ENCODE results near the gene PDGFA. TPM values are rescaled to one million over a fixed set of nuclear protein-coding genes. Genes with fewer than 3 reads are reported as not detected.
A peak's percentile ranks its signal among the peaks of the same experiment; 100 is the strongest.

The PDGFA gene
- total RNA-seq, 1 donor from 2014 or later = 31.2 TPM

DNA sequence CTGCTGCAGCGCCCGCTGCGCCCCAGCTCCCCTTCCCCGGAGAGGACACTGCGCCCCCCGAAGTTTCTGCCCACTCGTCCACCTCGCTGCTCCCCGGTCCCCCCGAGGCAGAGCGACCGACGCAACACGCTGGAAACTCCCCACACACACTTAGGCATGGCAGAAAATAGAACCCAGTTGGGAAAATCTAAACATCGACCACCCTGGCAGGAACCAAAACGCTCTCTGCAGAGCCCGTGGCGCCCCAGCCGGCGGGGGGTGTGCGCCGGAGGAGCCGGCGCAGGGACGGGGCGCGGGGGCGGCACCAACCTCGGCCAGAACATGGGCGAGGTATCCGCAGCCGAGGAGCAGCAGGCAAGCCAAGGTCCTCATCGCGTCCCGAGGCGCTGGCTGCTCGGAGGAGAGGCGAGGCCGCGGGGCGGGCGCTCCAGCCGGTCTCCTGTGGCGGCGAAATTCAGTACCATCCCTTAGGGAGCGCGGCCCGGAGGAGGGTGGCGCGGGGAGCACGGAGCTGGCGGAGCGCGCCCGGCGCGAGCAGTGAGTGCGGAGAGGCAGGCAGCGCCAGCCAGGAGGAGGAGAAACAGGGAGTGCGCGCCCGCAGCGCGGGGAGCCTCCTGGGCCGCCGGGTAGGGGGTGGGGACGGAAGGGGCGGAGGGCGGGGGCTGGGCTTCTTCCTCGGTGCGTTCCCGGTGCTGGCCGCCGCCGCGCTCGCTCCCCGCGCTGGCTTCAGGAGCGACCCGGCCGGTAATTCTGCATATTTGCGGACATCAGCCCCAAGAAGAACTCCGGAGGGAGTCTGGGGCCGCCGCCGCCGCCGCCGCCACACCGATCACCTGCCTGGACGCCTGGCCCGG, 789 bp downstream of the PDGFA start:
- Histone ChIP-seq H3K4me1 (peaks cover 68% of the 10 kb centered on the region), H3K4me3 (peak overlapping the region; percentile 57 to 63), H3K27ac (peak overlapping the region; percentile 85), H3K27me3 (peaks cover 7% of the 10 kb centered on the region), H3K36me3 (no peaks in the 10 kb centered on the region), H3K9me3 (no peaks in the 10 kb centered on the region)
- TF ChIP-seq, protein P1, sequence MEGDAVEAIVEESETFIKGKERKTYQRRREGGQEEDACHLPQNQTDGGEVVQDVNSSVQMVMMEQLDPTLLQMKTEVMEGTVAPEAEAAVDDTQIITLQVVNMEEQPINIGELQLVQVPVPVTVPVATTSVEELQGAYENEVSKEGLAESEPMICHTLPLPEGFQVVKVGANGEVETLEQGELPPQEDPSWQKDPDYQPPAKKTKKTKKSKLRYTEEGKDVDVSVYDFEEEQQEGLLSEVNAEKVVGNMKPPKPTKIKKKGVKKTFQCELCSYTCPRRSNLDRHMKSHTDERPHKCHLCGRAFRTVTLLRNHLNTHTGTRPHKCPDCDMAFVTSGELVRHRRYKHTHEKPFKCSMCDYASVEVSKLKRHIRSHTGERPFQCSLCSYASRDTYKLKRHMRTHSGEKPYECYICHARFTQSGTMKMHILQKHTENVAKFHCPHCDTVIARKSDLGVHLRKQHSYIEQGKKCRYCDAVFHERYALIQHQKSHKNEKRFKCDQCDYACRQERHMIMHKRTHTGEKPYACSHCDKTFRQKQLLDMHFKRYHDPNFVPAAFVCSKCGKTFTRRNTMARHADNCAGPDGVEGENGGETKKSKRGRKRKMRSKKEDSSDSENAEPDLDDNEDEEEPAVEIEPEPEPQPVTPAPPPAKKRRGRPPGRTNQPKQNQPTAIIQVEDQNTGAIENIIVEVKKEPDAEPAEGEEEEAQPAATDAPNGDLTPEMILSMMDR (IDR thresholded peaks at IDR 0.05) = no peak
- peak in 1 of 2 donors; percentile 6 for TF ChIP-seq POLR2A (IDR thresholded peaks at IDR 0.05)
- TF ChIP-seq POLR2AphosphoS5 (IDR thresholded peaks at IDR 0.05; ENCODE audit: insufficient read depth in 1 of 2, low read depth in 1 of 2) = peak in 1 of 2 donors; percentile 84
- intact Hi-C loops (cut with DNase I) = loop anchor here (5.0 kb wide), 2 partner anchors 187 to 253 kb away; no protein-coding TSS in a partner anchor
- DNase-seq (ENCODE audit: extremely low spot score in 2 of 2) = no peak

DNA sequence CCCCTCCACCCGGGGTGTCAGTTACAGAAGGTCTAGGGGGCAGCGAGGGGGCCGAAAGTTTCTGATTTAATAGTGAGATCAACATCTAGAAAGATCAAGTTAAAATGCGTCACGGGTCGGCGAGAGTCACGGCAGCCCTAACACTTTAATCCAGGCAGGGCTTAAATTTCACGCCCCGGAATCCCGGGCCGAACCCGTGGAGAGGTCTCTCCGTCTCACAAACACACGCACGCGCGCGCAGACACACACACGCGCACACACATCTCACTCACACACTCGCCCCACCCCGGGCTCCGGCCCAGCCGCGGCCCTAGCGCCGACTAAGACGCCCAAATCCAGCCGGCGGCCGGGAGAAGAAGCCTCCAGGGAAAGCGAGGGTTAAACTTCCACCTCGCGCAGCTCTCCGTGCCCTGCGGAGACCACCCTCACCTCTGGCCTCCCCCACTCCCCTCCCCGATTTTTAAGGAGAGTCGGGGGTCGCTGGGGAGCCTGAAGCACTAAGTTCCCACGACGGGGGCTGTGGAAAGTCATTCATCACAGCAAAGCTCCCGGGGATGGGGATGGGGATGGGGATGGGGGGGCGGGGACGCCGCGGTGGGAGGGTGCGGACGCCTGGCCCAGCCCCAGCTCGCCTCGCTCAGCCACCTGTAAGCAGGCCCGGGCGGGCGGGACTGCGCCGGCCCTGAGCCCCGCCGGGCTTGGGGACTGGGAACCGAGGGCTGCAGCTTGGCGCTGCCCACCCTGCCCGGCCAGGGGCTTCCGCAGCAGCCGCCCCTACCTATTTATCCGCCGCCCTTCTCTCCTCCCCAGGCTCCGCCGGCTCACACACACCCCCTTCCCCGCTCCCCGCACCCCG, 1.6 kb downstream of the PDGFA start:
- intact Hi-C loops (cut with DNase I) = loop anchor here (5.0 kb wide), 2 partner anchors 186 to 254 kb away; no protein-coding TSS in a partner anchor
- no peak for DNase-seq (ENCODE audit: extremely low spot score in 2 of 2)
- H3K27ac ChIP-seq = peak overlapping the region; percentile 85

DNA sequence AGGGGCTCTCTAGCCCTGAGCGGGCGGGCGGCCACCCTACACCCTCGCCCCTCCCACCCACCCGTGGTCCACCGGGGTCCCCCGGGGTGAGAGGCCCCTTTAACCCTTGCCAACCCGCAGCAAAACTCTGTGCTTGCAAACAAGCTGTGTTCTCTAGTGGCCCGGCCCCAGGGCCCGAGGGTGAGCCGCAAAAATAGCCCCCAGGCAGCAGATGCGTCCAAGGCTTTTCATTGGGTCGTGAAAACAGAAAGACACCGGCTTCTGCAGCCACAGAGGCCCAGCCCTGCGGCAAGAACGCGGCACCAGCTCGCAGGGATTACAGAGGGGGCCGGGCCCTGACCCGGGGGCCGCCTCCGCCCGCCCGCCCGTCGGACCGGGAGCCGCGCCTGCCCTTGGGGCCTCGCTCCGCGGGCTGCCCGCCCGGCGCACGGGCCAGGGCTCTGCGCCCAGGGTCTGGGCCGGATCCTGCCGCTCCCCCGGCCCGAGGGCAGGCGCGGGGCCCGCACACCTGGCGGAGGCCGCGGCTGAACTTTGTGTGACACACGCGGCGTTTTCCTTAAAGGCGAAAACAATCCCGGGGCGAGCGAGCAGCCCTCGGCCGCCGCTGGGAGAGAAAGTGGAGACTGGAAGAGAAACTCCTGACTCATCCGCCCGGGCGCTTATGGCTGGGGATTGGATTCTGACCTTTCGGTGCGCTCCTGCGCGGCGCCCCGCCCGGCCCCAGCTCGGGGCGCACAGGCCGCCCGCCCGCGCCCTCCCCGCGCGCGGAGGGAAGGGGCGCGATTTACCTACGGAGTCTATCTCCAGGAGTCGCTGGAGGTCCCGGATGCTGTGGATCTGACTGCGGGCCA, 2.8 kb downstream of the PDGFA start:
- Histone ChIP-seq H3K4me1 (peaks cover 73% of the 10 kb centered on the region), H3K4me3 (peak overlapping the region; percentile 57 to 63), H3K27me3 (peaks cover 4% of the 10 kb centered on the region), H3K9me3 (no peaks in the 10 kb centered on the region), H3K27ac (peak overlapping the region; percentile 85), H3K36me3 (no peaks in the 10 kb centered on the region)
- DNase-seq (ENCODE audit: extremely low spot score in 2 of 2) = no peak
- TF ChIP-seq POLR2A (IDR thresholded peaks at IDR 0.05) = no peak
- TF ChIP-seq, protein P1 (IDR thresholded peaks at IDR 0.05) = no peak
- TF ChIP-seq POLR2AphosphoS5 (IDR thresholded peaks at IDR 0.05; ENCODE audit: insufficient read depth in 1 of 2, low read depth in 1 of 2) = no peak
- intact Hi-C loops (cut with DNase I) = loop anchor here (5.0 kb wide), 2 partner anchors 185 to 255 kb away; no protein-coding TSS in a partner anchor

More for the DNA sequence above, 1.6 kb downstream of the PDGFA start:
- TF ChIP-seq, protein P1 (IDR thresholded peaks at IDR 0.05) = no peak
- TF ChIP-seq POLR2A (IDR thresholded peaks at IDR 0.05) (no peak), POLR2AphosphoS5 (IDR thresholded peaks at IDR 0.05; ENCODE audit: insufficient read depth in 1 of 2, low read depth in 1 of 2) (peak in 1 of 2 donors; percentile 50)
- H3K36me3 ChIP-seq = no peaks in the 10 kb centered on the region
- H3K4me1 ChIP-seq = peaks cover 72% of the 10 kb centered on the region
- peaks cover 7% of the 10 kb centered on the region for H3K27me3 ChIP-seq
- H3K4me3 ChIP-seq = peak overlapping the region; percentile 57 to 63
- no peaks in the 10 kb centered on the region for H3K9me3 ChIP-seq

DNA sequence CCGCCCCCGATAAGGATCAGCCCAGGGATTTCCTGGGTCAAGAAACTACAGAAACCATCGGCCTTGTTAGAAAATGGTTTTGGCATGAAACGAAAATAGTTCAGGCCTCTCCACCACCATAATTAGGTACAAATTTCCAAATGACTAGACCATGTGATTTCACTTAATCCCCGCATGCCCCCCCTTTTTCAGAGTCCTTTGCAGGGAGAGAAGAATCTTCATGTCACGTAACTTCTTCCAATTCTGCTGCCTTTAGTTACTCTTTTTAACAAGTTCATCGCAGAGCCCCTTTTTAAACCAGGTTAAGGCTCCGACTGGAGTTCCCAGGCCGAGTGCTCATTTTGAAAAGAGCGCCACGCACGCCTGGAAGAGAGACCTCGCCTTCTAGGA, 3.4 kb downstream of the PDGFA start:
- H3K27ac ChIP-seq = peak overlapping the region; percentile 85
- intact Hi-C loops (cut with DNase I) = loop anchor here (5.0 kb wide), 2 partner anchors 184 to 256 kb away; no protein-coding TSS in a partner anchor
- no peaks in the 10 kb centered on the region for H3K36me3 ChIP-seq
- no peaks in the 10 kb centered on the region for H3K9me3 ChIP-seq
- peaks cover 67% of the 10 kb centered on the region for H3K4me1 ChIP-seq
- H3K27me3 ChIP-seq = no peaks in the 10 kb centered on the region
- TF ChIP-seq, protein P1 (IDR thresholded peaks at IDR 0.05) = no peak
- no peak for DNase-seq (ENCODE audit: extremely low spot score in 2 of 2)
- peak overlapping the region; percentile 57 to 63 for H3K4me3 ChIP-seq
